SK-N-MC (cell line): ENCODE data around the gene DNAJC16.

Experiments
- FOXP2 ChIP-seq: optimal IDR thresholded peaks from 2 replicates; pipeline ENCODE3; 2011; ENCODE audit warnings: mild to moderate bottlenecking, moderate library complexity; ENCODE audit not compliant: insufficient read depth; ENCODE audit errors: extremely low read length, control extremely low read depth
- POLR2AphosphoS5 ChIP-seq: IDR thresholded peaks from 2 replicates; pipeline ENCODE4 v1.6.1; 2012; ENCODE audit warnings: mild to moderate bottlenecking, low read depth, low read length, borderline replicate concordance

- TF ChIP-seq POLR2AphosphoS5 (no peak), FOXP2 (no peak)
These were observed 32.7 kb downstream of the DNAJC16 start for GRCh38 chr1:15559189-15559810.
